Adipose tissue (tissue), 3 donors: Measurements from ENCODE around the gene FLOT2. TPM values are rescaled to one million over a fixed set of nuclear protein-coding genes. Genes with fewer than 3 reads are reported as not detected.

Source experiments
- polyA plus RNA-seq, 3 donors: library from polyadenylated mRNA; stranded (reverse); fragments of 200-250 nt; gene quantifications; one replicate each; pipeline ENCODE4 v1.2.3, GENCODE V29; 2013
- donor health status: healthy with polysubstance abuse.
- donor health status: Bipolar disorder and iron deficiency.
- donor health status: healthy.

The FLOT2 gene
- polyA plus RNA-seq, 3 donors, result 34.9 to 115 (median 76.6) TPM

Other genes starting within 250 kb of the FLOT2 start
- gene SDF2, start 235.8 kb downstream of the FLOT2 start, polyA plus RNA-seq, result 10 to 100 TPM; 31.0 to 45.5 (median 40.4) TPM
- gene SUPT6H, start 235.5 kb downstream of the FLOT2 start, polyA plus RNA-seq, result 10 to 100 TPM; 16.3 to 33.9 (median 33.6) TPM
- gene PROCA1, start 185.8 kb downstream of the FLOT2 start, polyA plus RNA-seq, result 1 to 10 TPM in 2 of 3 donors, under 1 TPM in 1; 0.35 to 2.9 (median 1.2) TPM
- gene RAB34, start 179.9 kb downstream of the FLOT2 start, polyA plus RNA-seq, result 100 to 1,000 TPM in 1 of 3 donors, 10 to 100 TPM in 1, 1 to 10 TPM in 1; 7.9 to 125 (median 38.3) TPM
- gene RPL23A, start 177.7 kb downstream of the FLOT2 start, polyA plus RNA-seq, result 1,000 to 10,000 TPM in 2 of 3 donors, 100 to 1,000 TPM in 1; 866 to 1,848 (median 1,584) TPM
- 10 to 100 TPM in 1 of 3 donors, 1 to 10 TPM in 2; 2.4 to 11.7 (median 5.4) TPM for gene TLCD1, start 171.5 kb downstream of the FLOT2 start, polyA plus RNA-seq
- 1 to 10 TPM; 1.8 to 2.7 (median 1.9) TPM for gene NEK8, start 168.9 kb downstream of the FLOT2 start, polyA plus RNA-seq
- 10 to 100 TPM; 10.9 to 22.7 (median 19.5) TPM for gene TRAF4, start 153.7 kb downstream of the FLOT2 start, polyA plus RNA-seq
- 1 to 10 TPM; 4.9 to 9.2 (median 5.6) TPM for gene FAM222B, start 54.9 kb downstream of the FLOT2 start, polyA plus RNA-seq
- gene ERAL1, start 42.7 kb downstream of the FLOT2 start, polyA plus RNA-seq, result 10 to 100 TPM; 22.8 to 40.5 (median 34.1) TPM
- 1 to 10 TPM; 3.9 to 6.5 (median 5.3) TPM for gene DHRS13, start 5.3 kb upstream of the FLOT2 start, polyA plus RNA-seq
- gene PHF12, start 53.8 kb upstream of the FLOT2 start, polyA plus RNA-seq, result 10 to 100 TPM; 13.5 to 17.2 (median 14.0) TPM
- gene SEZ6, start 108.3 kb upstream of the FLOT2 start, polyA plus RNA-seq, result under 1 TPM in 2 of 3 donors, not detected in 1; 0.21 to 0.25 TPM
- under 1 TPM; 0.25 to 0.67 (median 0.33) TPM for gene PIPOX, start 145.4 kb upstream of the FLOT2 start, polyA plus RNA-seq